NCI-H2196 (cell line): ENCODE data around the gene ANAPC1.
"Not testable (repeated sequence)": the region's sequence is repeated elsewhere in the genome, so short reads cannot be mapped to it uniquely, and the experiment has no call there.

Source experiments
- DNase-seq: peaks from one replicate; lab custom pipeline; 2025; ENCODE audit not compliant: unreplicated experiment; lab: John Stamatoyannopoulos, UW

ANAPC1 gene, protein sequence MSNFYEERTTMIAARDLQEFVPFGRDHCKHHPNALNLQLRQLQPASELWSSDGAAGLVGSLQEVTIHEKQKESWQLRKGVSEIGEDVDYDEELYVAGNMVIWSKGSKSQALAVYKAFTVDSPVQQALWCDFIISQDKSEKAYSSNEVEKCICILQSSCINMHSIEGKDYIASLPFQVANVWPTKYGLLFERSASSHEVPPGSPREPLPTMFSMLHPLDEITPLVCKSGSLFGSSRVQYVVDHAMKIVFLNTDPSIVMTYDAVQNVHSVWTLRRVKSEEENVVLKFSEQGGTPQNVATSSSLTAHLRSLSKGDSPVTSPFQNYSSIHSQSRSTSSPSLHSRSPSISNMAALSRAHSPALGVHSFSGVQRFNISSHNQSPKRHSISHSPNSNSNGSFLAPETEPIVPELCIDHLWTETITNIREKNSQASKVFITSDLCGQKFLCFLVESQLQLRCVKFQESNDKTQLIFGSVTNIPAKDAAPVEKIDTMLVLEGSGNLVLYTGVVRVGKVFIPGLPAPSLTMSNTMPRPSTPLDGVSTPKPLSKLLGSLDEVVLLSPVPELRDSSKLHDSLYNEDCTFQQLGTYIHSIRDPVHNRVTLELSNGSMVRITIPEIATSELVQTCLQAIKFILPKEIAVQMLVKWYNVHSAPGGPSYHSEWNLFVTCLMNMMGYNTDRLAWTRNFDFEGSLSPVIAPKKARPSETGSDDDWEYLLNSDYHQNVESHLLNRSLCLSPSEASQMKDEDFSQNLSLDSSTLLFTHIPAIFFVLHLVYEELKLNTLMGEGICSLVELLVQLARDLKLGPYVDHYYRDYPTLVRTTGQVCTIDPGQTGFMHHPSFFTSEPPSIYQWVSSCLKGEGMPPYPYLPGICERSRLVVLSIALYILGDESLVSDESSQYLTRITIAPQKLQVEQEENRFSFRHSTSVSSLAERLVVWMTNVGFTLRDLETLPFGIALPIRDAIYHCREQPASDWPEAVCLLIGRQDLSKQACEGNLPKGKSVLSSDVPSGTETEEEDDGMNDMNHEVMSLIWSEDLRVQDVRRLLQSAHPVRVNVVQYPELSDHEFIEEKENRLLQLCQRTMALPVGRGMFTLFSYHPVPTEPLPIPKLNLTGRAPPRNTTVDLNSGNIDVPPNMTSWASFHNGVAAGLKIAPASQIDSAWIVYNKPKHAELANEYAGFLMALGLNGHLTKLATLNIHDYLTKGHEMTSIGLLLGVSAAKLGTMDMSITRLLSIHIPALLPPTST (N-terminal part only)

DNA sequence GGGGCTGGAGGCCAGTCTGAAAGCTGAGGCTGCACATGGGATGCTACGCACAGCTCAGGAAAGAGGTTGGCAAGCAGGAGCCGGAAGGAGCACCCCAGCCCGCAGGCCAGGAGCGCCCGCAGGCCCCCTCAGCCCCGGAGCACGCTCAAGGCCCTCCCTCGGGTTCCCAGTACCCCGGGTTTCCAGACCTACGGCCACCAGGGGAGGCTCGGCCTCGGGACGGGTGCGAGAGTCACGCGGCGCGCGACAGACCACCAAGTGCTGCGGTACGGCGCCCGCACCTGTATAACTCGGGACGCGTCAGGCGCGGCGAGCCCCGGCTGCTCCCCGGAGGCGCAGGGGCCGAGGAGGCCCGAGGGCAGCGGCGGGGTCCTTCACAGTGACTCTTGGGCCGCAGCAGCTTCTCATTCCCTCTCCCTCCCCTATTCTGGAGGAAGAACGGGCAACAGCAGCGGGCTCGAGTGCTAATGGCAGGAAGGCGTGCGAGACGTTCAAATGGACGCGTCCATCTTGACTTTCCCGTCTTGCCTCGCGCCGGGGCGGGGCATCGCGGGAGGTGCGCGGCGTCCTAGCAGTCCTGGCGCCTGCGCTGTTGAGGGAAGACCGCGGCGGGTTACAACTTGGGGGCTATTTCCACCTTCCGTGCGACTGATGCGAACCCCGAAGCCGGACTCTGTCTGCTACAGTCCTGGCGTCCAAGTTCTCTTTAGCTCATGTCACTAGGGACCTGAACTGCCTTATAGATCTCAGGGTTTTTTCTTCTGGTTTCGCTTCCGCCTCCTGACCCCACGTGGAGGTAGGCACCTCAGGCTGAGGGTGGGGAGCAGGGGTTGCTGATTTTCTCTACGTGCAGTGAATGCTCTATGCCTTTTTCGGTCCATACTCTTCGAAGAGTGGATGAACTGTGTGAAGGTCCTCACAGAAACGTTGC, at the start of gene ANAPC1:
ANAPC1 (minus strand) TSS at position 533 of the 931 bp plus-strand sequence. CDS start 3,368 bp downstream, outside the sequence.
- peak; percentile 87 for DNase-seq

DNA sequence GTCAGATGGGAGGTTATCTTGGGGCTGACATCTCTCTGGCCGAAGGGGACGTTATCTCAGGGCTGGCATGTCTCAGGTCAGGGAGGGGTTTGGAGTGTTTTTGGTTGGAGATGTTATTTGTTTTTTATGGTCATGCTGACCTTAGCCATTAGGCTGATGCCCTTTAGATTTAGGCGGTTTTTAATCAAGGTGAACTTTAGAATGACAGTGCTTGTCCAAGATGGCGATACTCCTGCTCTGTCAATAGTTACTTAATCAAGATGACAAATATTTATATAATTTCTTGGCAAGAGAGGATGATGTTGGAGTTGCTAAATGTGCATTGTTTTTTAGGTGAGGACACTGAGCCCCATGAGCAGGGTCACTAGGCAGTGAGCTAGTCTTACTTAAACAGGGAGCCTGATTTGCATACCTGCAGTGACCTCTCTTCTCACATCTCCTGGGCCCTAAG, 48.9 kb upstream of the ANAPC1 start:
- no peak for DNase-seq

DNA sequence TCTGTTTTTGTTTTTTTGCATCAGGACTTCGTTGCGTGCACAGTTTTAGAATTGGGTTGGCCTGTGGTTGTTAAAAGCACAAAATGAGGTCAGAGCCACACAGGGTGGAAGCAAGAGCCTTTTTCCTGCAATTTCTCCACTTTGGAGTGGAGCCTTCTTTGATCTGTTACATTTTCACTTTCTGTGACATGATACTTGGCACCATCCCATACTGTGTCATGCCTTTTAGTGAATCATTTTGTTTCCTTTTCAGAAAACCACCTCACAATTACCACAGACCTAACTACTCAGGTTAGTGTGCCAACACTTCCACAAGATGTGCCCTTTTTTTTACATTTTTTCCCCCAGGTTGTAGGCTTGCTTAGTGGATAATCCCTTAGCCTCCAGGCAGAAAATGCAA, 46.9 kb upstream of the ANAPC1 start:
- peak; percentile 13 for DNase-seq

DNA sequence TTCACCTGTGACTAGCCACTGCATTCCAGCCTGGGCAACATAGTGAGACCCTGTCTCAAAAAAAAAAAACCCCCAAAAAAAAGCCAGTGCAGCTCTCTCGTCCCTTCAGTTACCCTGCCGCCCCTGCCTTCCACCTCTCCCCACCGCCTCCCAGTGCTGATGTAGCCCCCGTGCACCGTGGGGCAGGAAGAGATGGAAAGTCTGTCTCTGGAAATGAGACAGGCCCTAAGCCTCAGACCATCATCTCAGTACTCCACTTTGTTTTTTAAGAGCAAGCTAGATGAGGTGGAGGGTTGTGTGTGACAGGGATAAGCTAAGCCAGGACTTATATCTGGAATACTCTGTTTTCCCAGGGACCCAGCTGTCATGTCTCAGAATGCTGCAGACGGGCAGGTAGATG, 46.4 kb upstream of the ANAPC1 start:
- no peak for DNase-seq

DNA sequence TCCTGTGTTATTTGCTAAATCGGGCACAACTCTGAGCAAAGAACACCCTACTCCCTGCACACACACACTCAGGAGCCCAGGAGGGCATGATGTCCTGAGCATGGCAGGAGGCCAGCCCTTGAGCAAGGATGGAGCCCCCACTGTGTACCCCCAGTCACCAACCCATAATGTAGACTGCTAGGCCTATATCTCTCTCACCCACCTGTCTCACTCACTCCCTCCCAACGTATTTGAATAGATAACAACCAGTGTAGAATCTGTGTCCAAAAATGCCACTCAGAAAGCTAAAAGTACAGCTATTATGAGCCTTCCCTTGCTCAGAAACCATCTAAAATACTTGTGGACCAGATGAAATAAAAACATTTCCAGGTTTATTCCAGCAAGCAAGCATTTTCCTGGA, 43.7 kb upstream of the ANAPC1 start:
- DNase-seq, result no peak

DNA sequence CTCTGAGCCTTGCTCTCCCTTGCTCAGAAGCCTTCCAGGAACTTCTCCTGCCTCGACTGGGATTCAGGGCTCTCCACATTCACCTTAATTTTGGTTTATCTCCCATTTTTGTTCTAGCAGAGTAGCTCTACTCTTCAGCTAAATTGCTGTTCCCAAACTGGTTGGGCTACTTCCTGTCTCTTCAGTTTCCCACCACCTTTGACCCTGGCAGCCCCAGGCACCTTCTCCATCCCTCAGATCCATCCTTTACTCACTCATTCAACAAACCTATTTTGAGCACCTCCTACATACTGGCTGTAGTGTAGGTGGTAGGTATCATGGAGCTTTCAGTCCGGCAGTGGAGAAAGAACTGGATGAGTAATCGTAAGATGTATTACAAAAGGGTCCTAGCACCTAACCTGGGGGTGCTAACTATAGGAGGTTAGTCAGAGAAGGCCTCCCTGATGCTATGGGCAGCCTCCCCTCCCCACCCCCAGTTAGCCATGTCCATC, 40.7 kb upstream of the ANAPC1 start:
- no peak for DNase-seq

DNA sequence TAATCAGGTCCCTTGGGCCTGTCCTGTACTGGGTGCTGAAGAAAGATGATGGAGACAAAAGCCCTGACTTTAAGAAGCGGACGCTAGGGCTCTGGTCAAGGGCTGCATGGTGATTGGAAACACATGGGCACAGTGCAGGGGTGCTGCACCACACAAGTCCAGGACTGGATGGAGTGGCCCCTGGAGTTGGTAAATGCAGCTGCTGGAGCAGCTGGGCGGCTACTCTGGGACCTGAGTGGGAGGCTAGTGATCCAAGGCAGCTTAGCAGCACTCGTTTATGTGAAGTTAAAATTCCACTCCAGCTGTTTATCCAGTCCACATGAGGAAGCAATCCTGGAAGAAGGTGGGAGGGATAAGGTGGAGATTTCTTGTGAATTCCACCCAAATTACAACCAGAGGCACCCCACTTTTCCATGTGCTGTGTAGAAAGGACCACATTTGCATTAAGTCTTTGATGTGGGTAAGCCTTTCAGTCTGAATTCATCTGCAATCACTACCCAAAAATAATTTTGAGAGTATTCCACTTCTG, 39.3 kb upstream of the ANAPC1 start:
- DNase-seq, result no peak

DNA sequence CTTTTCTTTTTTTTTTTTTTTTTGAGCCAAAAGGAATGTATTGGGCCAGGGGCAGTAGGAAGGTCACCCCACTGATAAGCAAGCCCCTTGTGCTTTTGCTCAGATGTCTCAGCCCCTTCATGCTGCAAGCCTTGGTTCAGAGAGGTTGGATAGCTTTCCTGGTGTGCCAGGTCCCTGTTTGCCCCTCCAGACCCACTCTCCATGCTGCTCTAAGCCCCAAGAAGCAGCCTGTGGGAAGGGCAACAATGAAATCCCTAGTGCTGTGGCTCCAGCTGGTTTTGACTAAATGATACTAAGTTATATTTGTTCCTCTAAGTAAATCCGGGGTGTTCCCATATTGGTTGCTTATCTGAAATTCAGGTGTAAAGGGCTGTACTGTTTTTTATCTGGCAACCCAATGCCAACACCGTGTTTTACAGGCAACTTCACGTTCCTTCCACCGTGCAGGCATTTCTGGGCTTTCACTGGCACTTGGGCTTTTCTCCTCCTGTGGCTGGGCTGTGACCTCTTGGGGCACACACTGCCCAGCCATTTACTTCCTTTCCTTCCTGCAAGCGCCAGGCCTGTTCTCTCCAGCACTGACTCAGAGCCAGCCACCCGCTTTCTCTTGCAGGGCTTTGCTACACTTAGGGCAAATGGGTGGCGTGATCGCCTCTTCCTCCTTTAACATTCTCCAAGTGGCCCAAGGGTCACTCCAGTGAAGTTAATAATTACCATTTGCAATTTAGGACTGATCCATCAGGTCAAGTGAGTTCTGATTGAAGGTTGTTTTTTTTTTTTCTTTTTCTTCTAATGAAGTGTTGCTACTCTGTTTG, 36.0 kb upstream of the ANAPC1 start:
- no peak for DNase-seq

DNA sequence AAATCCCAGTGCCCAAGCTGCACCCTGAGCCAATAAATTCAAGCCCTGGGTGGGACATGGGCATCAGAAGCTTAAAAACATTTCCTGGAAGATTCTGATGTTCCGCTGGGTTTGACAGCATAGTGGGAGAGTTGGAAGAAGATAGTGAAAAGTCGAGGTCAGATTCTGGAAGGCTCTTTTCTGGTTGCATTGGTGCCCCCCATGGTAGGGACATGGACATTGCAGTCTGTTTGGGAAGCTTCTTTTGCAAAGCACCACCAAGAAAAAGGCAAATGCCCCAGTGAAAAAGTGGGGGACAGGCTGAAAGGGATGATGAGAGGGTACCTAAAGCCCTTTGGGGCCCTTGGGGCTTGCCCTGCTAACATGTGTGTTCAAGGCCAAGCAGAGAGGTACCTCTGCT, 35.4 kb upstream of the ANAPC1 start:
- DNase-seq, result no peak

DNA sequence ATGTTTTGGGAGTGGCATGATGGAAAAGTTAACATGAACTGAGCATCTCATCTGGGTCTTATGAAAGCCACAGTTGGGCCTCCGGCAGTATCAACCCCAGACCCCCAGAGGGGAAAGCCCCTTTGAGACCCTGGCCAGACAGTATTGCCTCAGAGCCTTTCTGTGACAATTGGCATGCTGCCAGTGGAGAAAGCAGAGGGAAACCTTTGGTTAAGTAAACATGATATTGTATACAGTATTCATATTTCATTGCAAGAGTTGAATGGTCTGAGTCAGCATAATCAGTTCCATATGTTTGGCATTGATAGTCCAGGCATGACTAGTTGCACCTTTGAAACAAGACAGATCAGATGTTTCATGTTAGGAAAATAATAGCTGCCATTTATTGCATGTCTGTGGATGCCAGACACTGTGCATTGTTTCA, 34.4 kb upstream of the ANAPC1 start:
- DNase-seq, result no peak

DNA sequence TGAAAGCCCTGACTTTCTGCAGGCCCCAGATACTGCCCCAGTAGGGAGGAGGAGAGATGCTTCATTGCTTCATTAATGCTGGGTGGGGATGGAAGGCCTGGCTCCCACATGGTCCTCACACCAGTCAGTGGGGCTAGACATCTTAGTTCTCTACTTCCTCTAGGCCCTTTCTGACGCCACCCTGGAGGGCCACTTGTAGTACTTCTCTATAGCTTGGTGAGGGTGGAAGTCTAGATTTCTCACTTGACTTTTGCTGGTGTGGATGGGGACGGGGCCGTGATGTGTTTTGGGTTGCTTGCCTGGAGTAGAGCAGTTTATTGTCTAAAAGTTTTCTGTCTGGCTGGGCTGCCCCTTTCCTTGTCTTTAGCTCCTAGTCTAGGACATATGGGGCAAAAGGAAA, 33.1 kb upstream of the ANAPC1 start:
- DNase-seq, result no peak

DNA sequence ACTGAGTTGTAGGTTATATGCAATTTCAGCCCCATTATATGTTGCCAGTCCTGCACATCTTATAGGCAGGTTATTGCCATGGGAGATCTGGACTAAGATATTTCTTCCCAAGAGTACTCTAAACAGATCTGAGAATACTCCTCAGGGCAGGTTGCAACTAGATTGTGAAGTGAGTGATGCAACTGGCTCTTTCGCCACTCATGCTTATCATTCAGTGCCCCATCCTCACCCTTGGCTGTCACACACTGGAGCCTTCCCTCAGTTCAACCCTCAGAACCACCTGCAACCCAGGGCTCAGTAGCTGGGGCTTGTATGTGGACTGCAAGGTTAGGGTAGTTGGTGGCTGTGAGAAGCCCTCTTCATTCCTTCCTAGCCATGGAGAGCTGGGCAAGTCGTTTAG, 28.6 kb upstream of the ANAPC1 start:
- DNase-seq, result no peak

DNA sequence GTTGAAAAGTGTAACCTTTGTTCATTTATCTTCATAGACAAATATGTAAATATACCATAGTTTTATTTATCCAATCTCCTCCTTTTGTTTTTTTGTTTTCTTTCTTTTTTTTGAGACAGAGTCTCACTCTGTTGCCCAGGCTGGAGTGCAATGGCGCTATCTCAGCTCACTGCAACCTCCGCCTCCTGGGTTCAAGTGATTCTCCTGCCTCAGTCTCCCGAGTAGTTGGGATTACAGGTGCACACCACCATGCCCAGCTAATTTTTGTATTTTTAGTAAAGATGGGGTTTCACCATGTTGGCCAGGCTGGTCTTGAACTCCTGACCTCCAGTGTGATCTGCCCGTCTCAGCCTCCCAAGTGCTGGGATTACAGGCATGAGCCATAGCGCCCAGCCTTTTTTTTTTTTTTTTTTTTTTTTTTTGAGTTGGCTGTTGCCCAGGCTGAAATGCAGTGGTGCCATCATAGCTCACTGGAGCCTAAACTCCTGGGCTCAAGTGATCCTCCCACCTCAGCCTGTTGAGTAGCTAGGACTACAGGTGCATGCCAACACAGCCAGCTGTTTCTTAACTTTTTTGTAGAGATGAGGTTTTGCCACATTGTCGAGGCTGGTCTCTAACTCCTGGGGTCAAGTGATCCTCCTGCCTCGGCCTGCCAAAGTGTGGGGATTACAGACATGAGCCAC, 27.4 kb upstream of the ANAPC1 start:
- DNase-seq, result not testable (repeated sequence)

DNA sequence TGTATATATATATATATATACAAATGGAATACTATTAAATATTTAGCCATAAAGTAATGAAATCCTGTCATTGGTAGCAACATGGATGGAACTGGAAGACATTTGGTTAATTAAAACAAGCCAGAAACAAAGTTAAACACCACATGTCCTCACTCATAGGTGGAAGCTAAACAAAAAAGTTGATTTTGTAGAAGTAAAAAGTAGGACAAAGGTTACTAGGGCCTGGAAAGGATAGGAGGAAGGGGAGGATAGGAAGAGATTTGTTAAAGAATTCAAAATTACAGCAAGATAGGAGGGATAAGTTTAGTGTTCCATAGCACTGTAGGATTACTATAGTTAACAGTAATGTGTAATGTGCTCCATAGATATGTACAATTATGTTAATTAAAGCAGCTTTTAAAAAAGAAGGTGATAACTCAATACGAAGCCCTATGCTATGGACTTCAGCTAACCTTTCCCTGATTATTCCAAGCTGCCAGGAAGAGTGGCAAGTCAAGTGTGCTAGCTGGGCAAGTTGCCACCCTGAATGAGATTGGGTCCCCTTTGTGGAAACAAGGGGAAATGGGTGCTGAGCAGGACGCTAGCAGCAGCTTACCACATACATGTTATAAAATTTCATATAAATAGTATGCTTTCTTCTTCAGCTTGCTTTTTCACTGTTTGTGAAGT, 26.8 kb upstream of the ANAPC1 start:
- peak; percentile 33 for DNase-seq

DNA sequence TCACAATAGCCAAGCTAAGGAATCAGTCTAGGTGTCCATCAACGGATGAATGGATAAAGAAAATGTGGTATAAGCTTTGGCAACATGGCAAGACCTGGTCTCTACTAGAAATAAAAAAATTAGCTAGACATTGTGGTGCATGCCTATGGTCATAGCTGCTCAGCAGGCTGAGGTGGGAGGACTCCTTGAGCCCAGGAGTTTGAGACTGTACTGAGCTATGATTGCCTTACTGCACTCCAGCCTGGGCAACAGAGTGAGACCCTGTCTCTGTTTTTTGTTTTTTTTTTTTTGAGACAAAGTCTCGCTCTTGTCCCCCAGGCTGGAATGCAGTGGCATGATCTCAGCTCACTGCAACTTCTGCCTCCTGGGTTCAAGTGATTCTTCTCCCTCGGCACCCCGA, 26.0 kb upstream of the ANAPC1 start:
- not testable (repeated sequence) for DNase-seq

DNA sequence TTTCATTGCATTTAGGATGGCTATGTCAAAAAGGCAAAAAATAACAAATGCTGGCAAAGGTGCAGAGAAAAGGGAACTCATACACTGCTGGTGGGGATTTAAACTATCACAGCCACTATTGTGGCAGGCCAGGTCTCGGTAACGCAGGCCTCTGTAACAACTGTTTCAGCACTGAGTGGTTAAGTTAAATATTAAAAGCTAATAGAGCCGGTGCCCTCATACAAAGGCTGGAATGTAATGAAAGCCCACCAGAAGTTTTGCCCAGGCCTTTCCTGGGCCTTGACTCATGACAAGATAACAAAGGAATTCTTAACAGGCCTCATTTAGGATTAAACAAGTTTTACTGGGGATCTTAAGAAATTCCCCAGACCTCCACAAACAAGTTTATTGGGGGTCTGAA, 25.1 kb upstream of the ANAPC1 start:
- no peak for DNase-seq

DNA sequence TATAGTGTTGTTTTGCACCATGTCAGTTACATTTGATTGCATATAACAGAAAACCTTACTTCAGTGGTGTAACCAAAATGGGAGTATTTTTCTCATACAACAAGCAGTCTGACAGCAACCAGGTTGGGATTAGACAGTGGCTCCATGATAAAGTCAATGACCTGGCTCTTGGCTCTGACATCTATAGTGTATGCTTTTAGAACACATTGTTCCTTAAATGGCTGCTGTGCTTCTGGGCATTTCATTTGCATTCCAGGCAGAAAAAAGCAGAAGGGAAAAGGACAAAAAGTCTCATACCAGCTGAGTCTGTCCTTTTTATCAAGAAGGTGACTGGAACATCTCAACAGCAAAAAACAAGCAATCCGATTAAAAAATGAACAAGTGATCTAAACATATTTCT, 24.6 kb upstream of the ANAPC1 start:
- no peak for DNase-seq
